Liver (tissue), 9 donors: ENCODE results near the gene MAPK8. TPM values are rescaled to one million over a fixed set of nuclear protein-coding genes. Genes with fewer than 3 reads are reported as not detected.

Experiments
- DNase-seq: peaks from one replicate; pipeline ENCODE4 v3.0.0-alpha.2; 2017; ENCODE audit warnings: low spot score
- H3K27ac ChIP-seq, 2 donors: one replicate each; pipeline ENCODE4 v1.7.0; 2013; ENCODE audit warnings: inconsistent platforms in 2 of 2, low read length in 2 of 2, control low read depth in 1 of 2, low read depth in 1 of 2, mild to moderate bottlenecking in 1 of 2
- H3K27me3 ChIP-seq, 4 donors: one replicate each; pipeline versions ENCODE4 v1.6.1 to v1.7.0; 2013; ENCODE audit warnings: low read length in 3 of 4, inconsistent platforms in 1 of 4, mild to moderate bottlenecking in 1 of 4, moderate library complexity in 1 of 4; ENCODE audit not compliant: control insufficient read depth in 4 of 4, insufficient read depth in 4 of 4
- H3K36me3 ChIP-seq, 4 donors: one replicate each; pipeline versions ENCODE4 v1.6.1 to v1.7.0; 2013; ENCODE audit warnings: low read length in 3 of 4, mild to moderate bottlenecking in 3 of 4, low read depth in 1 of 4, moderate library complexity in 1 of 4; ENCODE audit not compliant: control insufficient read depth in 4 of 4, insufficient read depth in 3 of 4
- H3K4me1 ChIP-seq, 4 donors: one replicate each; pipeline versions ENCODE4 v1.6.1 to v1.7.0; 2013; ENCODE audit warnings: low read length in 3 of 4, mild to moderate bottlenecking in 3 of 4, moderate library complexity in 1 of 4; ENCODE audit not compliant: control insufficient read depth in 4 of 4, insufficient read depth in 4 of 4
- H3K4me3 ChIP-seq, 3 donors: one replicate each; pipeline versions ENCODE4 v1.6.1 to v1.7.0; 2013; ENCODE audit warnings: low read length in 3 of 3, control low read depth in 1 of 3, low read depth in 1 of 3, mild to moderate bottlenecking in 1 of 3
- H3K9ac ChIP-seq, 2 donors: one replicate each; pipeline ENCODE4 v1.7.0; 2013; ENCODE audit warnings: low read length in 2 of 2, mild to moderate bottlenecking in 2 of 2, moderate library complexity in 2 of 2, control low read depth in 1 of 2, low read depth in 1 of 2
- H3K9me3 ChIP-seq, 4 donors: one replicate each; pipeline versions ENCODE4 v1.6.1 to v1.7.0; 2013; ENCODE audit warnings: low read length in 3 of 4; ENCODE audit not compliant: control insufficient read depth in 4 of 4
- CTCF ChIP-seq: fragments of 150-350 bp; IDR thresholded peaks from 2 replicates; pipeline ENCODE4 v1.5.1; 2017; ENCODE audit warnings: improper control_type of control experiment, low read depth, low read length; ENCODE audit not compliant: missing input control
- EGR1 ChIP-seq, 2 donors: IDR thresholded peaks; 2 replicates each; pipeline ENCODE4 v1.6.1; 2016 to 2018; ENCODE audit warnings: antibody characterized with exemption in 2 of 2, low read depth in 2 of 2
- FOXA1 ChIP-seq: IDR thresholded peaks from 2 replicates; pipeline ENCODE4 v1.6.1; 2016; ENCODE audit warnings: antibody characterized with exemption
- FOXA2 ChIP-seq: IDR thresholded peaks from 2 replicates; pipeline ENCODE4 v1.6.1; 2016; ENCODE audit warnings: antibody characterized with exemption
- GABPA ChIP-seq, 2 donors: IDR thresholded peaks in 1 of 2; conservative IDR thresholded peaks in 1 of 2; 2 replicates each; pipeline ENCODE4 v1.6.1; 2016; ENCODE audit warnings: antibody characterized with exemption in 2 of 2, mild to moderate bottlenecking in 1 of 2, moderate library complexity in 1 of 2
- HNF4A ChIP-seq, 2 donors: conservative IDR thresholded peaks; 2 replicates each; pipeline ENCODE4 v1.6.1; 2016; ENCODE audit warnings: antibody characterized with exemption in 2 of 2, mild to moderate bottlenecking in 2 of 2
- HNF4G ChIP-seq: IDR thresholded peaks from 2 replicates; pipeline ENCODE4 v1.6.1; 2016; ENCODE audit warnings: antibody characterized with exemption
- MAX ChIP-seq: IDR thresholded peaks from 2 replicates; pipeline ENCODE4 v1.6.1; 2016; ENCODE audit warnings: antibody characterized with exemption
- NR2F2 ChIP-seq: IDR thresholded peaks from 2 replicates; pipeline ENCODE4 v1.6.1; 2016; ENCODE audit warnings: antibody characterized with exemption
- RAD21 ChIP-seq, 2 donors: IDR thresholded peaks; 2 replicates each; pipeline ENCODE4 v1.6.1; 2016; ENCODE audit warnings: antibody characterized with exemption in 2 of 2, mild to moderate bottlenecking in 2 of 2
- REST ChIP-seq: IDR thresholded peaks from 2 replicates; pipeline ENCODE4 v1.6.1; 2016; ENCODE audit warnings: antibody characterized with exemption, mild to moderate bottlenecking
- RXRA ChIP-seq, 2 donors: IDR thresholded peaks; 2 replicates each; pipeline ENCODE4 v1.6.1; 2017 to 2018; ENCODE audit warnings: antibody characterized with exemption in 2 of 2, mild to moderate bottlenecking in 1 of 2
- SP1 ChIP-seq: IDR thresholded peaks from 2 replicates; pipeline ENCODE4 v1.6.1; 2018; ENCODE audit warnings: antibody characterized with exemption, mild to moderate bottlenecking
- TAF1 ChIP-seq: conservative IDR thresholded peaks from 2 replicates; pipeline ENCODE4 v1.6.1; 2016; ENCODE audit warnings: antibody characterized with exemption, mild to moderate bottlenecking
- YY1 ChIP-seq: IDR thresholded peaks from 2 replicates; pipeline ENCODE4 v1.6.1; 2016; ENCODE audit warnings: antibody characterized with exemption, mild to moderate bottlenecking
- ZBTB33 ChIP-seq: IDR thresholded peaks from 2 replicates; pipeline ENCODE4 v1.6.1; 2016; ENCODE audit warnings: antibody characterized with exemption
- WGBS: extraction: QIAGEN DNeasy Blood & Tissue Kit; methylation state at CpG from one replicate; pipeline ENCODE4 v1.1.7; 2013; 5-methylcytosine and 5-hydroxymethylcytosine counted together
- polyA plus RNA-seq, 2 donors: library from polyadenylated mRNA; stranded (reverse) in 1 of 2; unstranded in 1 of 2; fragments of 200-250 nt in 1 of 2; fragments of >200 nt in 1 of 2; fragmentation: Nextera tagmentation in 1 of 2; extraction: Ambion mirVana in 1 of 2; gene quantifications; one replicate each; pipeline versions ENCODE4 v1.2.1 to v1.2.3, GENCODE V29; 2013 to 2015
- total RNA-seq, 2 donors: library from RNA; depleted of rRNA; stranded (reverse); fragments of >200 nt; gene quantifications; one replicate each; pipeline ENCODE4 v1.2.3, GENCODE V29; 2014
- donor health status: healthy.
- donor health status: healthy.
- donor health status: healthy.
- donor health status: healthy.
- donor health status: healthy.

MAPK8 gene
- total and polyA plus RNA-seq, 4 donors = 14.9 to 51.6 (median 24.8) TPM

GRCh38 chr10:48257407-48257961, 49.0 kb upstream of the MAPK8 start:
- Histone ChIP-seq H3K9ac (no peak overlapping the region), H3K4me3 (no peak overlapping the region), H3K27me3 (no peaks in the 10 kb centered on the region), H3K9me3 (no peaks in the 10 kb centered on the region), H3K4me1 (no peaks in the 10 kb centered on the region), H3K36me3 (no peaks in the 10 kb centered on the region), H3K27ac (no peak overlapping the region)
- DNase-seq = no peak
- TF ChIP-seq GABPA (IDR thresholded peaks at IDR 0.05 in 1 of 2, conservative IDR thresholded peaks at IDR 0.05 in 1 of 2) (no peak), TAF1 (no peak), RXRA (IDR thresholded peaks at IDR 0.05) (no peak), SP1 (no peak), EGR1 (IDR thresholded peaks at IDR 0.05; ENCODE audit: low read depth in 2 of 2) (no peak), RAD21 (IDR thresholded peaks at IDR 0.05) (no peak), FOXA2 (no peak), HNF4A (conservative IDR thresholded peaks at IDR 0.05) (no peak), ZBTB33 (no peak), REST (no peak), MAX (no peak), YY1 (no peak)
- WGBS = 88% methylated on average over 3 of the region's 3 CpGs

GRCh38 chr10:48258105-48258504, 48.4 kb upstream of the MAPK8 start:
- TF ChIP-seq TAF1 = no peak
- TF ChIP-seq CTCF = no peak
- TF ChIP-seq NR2F2 = no peak
- TF ChIP-seq RAD21 (IDR thresholded peaks at IDR 0.05) = no peak
- no peak for TF ChIP-seq FOXA2
- TF ChIP-seq HNF4G = no peak
- no peak for TF ChIP-seq FOXA1
- Histone ChIP-seq H3K4me1 (no peaks in the 10 kb centered on the region), H3K9ac (no peak overlapping the region), H3K9me3 (no peaks in the 10 kb centered on the region), H3K4me3 (no peak overlapping the region), H3K36me3 (no peaks in the 10 kb centered on the region), H3K27me3 (no peaks in the 10 kb centered on the region), H3K27ac (no peak overlapping the region)
- DNase-seq = no peak
- WGBS = 90% methylated on average over 1 of the region's 1 CpG
